T-helper 1 cell (primary cell): ENCODE results near the gene SGCD.

Experiments used
- DNase-seq, 5 donors: peaks; one replicate each; pipeline ENCODE4 v3.0.0-alpha.2; 2012 to 2020

The SGCD gene

DNA sequence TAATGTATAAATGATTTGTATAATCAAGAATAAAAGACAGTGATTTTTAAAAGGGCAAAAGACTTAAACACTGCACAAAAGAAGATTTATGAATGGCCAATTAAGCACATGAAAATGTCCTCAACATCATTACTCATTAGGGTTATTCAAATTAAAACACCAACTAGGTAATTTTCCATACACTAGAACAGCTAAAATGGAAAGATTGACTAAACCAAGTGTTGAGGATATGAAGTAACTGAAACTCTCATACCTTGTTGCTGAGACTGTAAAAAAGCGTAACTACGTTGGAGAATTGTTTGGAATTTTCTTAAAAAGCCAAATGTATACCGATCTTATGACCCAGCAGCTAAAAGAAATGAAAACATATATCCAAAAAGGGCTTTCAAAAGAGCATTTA lies 144.9 kb downstream of the SGCD start:
- DNase-seq = no peak

DNA sequence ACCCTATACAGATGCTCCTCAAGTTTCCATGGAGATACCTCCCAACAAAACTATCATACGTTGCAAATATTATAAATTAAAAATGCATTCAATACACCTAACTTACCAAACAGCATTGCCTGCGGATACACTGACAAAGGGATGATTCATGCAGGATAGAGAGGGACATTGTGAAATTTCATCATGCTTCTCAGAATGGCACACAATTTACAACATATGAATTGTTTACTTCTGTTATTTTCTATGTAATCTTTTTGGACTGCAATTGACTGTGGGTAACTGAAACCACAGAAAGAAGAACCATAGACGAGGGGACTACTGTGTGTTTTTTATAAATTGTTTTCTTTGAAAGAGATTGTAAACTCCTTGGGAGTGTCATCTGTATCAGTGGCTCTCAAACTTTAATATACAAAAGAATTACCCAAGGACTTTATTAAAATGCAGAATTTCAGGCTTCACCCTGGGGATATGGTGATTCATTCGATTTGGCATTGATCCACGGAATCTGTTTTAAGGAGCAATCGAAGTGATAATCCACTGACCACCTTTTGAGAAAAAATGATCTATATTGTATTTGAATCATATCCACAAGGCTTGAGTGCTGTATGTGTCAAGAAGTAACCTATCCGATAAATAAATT lies 146.4 kb downstream of the SGCD start:
- no peak for DNase-seq

- DNase-seq = no peak
Observed at GRCh38 chr5:156474251-156474650, 147.3 kb downstream of the SGCD start.

- no peak for DNase-seq
Observed at GRCh38 chr5:156475182-156476157, 148.5 kb downstream of the SGCD start.

- no peak for DNase-seq
Observed at GRCh38 chr5:156476158-156476551, 149.2 kb downstream of the SGCD start.

- no peak for DNase-seq
Observed at GRCh38 chr5:156476678-156477077, 149.7 kb downstream of the SGCD start.

DNA sequence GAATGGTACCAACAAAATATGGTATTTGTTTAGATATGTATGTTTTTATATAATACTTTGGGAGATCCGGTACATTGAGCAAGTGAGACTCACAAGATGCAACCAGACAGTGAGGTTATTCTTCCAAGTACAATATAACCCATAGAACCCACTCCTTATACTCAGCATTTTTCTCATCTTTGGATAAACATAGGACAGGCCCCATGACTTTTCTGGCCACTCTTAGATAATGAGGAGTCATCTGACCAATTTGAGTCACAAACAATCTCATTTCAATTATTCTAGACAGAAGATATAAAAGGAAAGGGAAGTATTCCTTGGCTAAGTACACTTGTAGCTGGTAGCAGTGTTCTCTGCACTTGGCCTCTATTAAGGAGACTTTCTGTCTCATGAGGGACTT lies 150.2 kb downstream of the SGCD start:
- no peak for DNase-seq

DNA sequence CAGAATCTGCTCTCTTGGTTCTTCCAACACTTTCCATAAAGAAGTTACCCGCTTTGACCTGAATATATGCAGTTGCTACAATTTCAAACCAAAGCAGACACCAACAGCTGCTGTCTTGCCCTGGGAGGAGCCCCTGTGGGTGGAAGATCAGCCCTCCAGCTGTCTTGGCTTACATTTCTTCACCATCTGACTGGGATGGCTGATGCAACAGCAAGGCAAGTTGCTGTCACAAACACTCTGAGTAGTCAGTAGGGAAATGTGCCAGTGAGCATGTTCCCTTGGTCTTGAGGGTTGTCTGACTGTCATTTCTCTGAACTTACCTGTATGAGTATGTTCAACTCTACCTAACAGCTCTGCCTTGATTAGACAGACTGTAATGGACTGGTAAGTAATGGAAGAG lies 152.9 kb downstream of the SGCD start:
- DNase-seq = peak in 1 of 5 donors; percentile 54

DNA sequence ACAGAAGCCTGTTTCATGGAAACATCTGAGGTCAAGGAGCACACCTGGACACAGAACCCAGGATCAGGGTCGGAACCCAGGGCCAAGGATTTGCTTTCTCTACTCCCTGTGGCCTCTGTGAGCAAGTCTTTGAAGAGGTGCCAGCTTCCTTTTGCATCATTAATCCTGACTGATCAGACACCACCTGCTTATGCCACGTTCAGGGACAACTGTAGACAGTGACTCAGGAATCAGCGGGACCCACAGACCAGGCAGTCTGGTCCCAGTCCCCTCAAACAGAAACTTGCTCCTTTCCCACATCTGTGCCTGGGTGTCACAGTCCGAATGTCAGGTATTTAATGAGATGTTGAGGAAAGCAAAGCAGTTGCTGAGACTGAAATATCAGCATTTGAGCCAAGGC lies 154.8 kb downstream of the SGCD start:
- DNase-seq = no peak

DNA sequence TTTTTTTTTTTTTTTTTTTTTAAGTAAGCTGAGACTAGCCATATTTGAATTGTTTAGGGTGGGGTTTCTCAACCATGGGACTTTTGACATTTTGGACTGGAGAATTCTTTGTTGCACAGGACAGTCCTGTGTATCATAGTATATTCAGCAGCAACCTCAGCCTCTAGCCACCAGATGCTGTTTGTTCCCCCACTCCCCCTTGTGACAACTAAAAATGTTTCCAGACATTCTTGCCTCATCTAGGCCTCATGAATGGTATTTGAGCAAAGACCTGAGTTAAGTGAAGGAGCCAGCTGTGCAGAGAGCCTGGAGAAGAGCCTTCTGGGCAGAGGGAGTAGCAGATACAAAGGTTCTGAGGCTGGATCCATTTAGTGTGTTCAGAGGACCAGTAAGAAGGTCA lies 155.9 kb downstream of the SGCD start:
- DNase-seq = no peak

DNA sequence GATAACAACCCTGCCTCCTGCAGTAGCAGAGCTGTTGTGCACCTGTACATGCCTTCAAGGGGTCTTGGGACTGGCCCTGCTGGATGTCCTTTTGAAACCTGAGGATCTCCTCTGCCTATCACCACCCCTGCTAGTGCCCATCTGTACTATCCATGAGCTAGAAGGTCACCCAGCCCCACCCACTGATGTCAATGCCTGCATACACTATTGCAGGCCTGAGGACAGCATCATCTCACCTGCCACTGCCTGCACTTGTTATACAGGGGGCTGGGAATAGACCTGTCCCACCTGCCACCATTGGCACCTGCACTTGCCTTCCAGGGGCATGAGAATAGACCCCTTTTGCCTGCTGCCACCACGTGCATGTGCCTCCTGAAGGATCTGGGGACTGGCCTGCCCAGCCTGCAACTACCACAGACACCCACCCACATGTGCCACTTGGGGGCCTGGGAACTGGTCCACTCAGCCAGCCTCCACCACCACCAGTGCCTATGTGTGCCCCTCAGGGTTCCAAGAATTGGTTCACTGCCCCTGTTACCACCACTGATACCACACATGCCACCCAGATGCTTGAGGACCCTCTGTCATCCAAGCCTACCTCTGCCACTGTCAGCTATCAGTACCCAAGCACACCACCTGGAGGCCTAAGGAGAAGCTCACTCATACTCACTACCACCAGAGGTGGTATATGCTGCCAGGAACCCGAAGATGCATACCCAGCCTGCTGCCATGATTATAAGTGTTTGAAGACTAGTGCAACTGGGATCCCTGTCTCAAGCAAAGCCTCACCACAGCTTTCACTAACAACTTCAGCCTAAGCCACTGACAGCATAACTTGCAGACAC lies 159.7 kb downstream of the SGCD start:
- DNase-seq = no peak

DNA sequence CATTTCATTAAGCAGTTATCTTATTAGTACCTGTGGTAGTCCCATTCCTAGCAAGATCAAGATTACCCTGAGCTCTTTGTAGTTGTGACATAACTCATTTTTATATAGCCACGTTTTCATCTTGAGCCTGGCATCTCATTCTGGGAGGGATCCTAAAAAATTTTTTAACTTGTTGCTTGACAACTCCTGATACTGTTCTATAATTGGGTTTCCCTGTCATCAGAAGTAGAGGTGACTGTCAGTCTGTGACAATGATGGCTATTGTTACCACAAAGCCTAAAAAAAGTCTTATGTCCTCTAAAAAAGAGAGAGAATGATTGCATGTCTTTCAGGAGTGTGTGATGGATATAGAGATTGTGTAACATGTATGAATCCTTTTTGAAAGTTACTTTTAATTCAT lies 164.8 kb downstream of the SGCD start:
- no peak for DNase-seq

DNA sequence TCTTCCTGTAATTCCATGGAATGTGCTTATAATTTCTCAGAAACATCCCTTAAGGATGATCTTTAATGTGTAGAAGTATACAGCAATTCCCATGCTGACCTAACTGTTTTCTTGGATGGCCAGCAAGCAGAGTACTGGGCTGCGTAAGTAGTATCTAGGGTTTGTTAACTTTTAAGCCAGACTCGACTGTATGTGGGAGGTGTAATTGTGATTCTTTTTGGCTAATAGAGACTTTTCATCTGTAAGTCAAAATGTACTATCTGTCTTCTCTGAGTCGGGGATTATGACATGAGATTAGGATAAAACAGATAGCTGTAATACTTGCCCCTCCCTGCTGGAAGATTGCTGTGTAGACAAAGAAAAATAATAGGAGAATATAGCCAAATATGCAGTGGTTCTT lies 169.3 kb downstream of the SGCD start:
- DNase-seq = no peak

DNA sequence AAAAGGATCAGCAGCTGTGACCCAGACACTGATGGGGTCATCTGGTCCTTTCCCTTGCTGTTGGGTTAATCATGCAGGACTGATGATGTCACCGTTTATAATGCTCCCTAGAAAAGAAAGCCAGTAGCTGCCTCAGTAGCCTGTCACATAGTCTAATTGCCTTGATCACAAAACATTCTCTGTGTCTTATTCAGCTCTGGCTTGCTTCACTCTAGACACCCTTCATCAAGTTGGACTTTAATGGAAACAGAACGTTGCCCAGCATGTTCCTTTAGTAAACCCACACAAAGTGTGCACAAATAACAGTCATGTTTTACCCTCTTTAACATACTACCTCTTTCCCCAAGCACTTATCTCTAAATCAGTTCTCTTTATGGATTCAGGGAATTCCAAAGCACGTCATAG lies 170.8 kb downstream of the SGCD start:
- no peak for DNase-seq

GRCh38 chr5:156498226-156498980 lies 171.4 kb downstream of the SGCD start:
- DNase-seq = no peak

DNA sequence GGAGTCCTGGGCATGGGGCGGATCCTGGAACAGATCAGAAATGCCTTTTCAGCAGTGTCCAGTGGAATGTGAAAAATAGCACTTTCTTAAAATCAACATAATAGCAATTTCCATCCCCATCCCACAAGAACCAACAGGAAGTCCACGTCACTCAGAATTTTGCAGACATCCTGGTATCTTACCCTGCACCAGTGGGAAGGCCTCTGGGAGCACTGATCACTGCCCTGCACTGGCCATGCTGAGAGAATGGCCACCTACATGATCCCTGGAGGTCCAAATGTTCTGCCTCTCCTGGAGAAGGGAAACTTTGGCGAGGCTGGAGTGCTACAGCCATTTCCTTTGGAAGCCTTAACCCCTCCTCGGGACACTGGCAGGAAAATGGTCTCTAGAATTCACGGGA lies 173.8 kb downstream of the SGCD start:
- DNase-seq = no peak

DNA sequence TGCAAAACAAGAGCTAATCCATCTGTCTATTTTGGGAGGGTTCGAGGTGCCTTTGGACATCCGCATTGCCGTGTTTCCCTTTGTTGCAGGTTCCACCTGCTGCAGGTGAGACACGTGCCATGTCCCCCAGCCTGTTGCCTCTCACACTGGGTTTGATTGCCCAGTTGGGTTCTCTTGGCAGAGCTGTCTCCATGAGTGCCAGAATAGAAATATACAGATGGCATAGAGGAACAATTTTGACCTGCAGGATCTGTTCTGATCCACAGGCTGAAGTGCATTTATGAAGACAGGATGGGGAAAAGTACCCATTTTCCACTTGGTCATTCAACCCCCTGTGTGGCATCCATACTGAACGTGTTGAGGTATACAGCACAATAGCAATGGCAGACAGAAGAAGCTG lies 178.1 kb downstream of the SGCD start:
- no peak for DNase-seq

GRCh38 chr5:156513123-156513815 lies 186.3 kb downstream of the SGCD start:
- no peak for DNase-seq

- DNase-seq = no peak
Observed at GRCh38 chr5:156515121-156515520, 188.2 kb downstream of the SGCD start.

- DNase-seq = no peak
Observed at GRCh38 chr5:156515803-156516360, 188.9 kb downstream of the SGCD start.
